Measurements from ENCODE around the gene MAGIX. TPM values are rescaled to one million over a fixed set of nuclear protein-coding genes. Genes with fewer than 3 reads are reported as not detected.
A peak's percentile ranks its signal among the peaks of the same experiment; 100 is the strongest.

Gene MAGIX
- total RNA-seq, 1 experiment from 2014 or later, result 1.2 TPM

- H3K9me3 Mint-ChIP-seq, result no peaks in the 10 kb centered on the region
These were observed 30.3 kb downstream of the MAGIX start for GRCh38 chrX:49192722-49193328.

GRCh38 chrX:49193542-49193964, 31.0 kb downstream of the MAGIX start:
- Mint-ChIP-seq H3K27ac (peak overlapping the region; percentile 71), H3K36me3 (no peaks in the 10 kb centered on the region), H3K27me3 (ENCODE audit: low read depth) (no peaks in the 10 kb centered on the region; the same call in 1 of the 2 replicates), H3K4me3 (no peak overlapping the region), H3K4me1 (peaks cover 27% of the 10 kb centered on the region), H3K9me3 (no peaks in the 10 kb centered on the region)
- ATAC-seq (no peak), DNase-seq (ENCODE audit: low spot score) (no peak)
- ChIA-PET POLR2A (interaction anchor here (1.2 kb wide), 1 partner anchor 75 kb away, joined by 4 read pairs; no protein-coding TSS in a partner anchor), CTCF (interaction anchor here (1.2 to 2.0 kb wide), 10 partner anchors 9 to 545 kb away, joined by 3 to 19 read pairs (median 10); partner anchors contain the start of gene PPP1R3F)
- TF ChIP-seq STAT6 (CRISPR knock-in tag; conservative IDR thresholded peaks at IDR 0.05; ENCODE audit: low read depth) (no peak), PRRX2 (CRISPR knock-in tag; IDR thresholded peaks at IDR 0.05) (no peak), MYBL2 (CRISPR knock-in tag; IDR thresholded peaks at IDR 0.05) (no peak), ATF6 (CRISPR knock-in tag; IDR thresholded peaks at IDR 0.05) (no peak), FOXP1 (CRISPR knock-in tag; IDR thresholded peaks at IDR 0.05; ENCODE audit: borderline replicate concordance) (no peak), NFYB (CRISPR knock-in tag; conservative IDR thresholded peaks at IDR 0.05; ENCODE audit: low read depth) (no peak), PRDM15 (CRISPR knock-in tag; IDR thresholded peaks at IDR 0.05) (no peak), ETV6 (CRISPR knock-in tag; IDR thresholded peaks at IDR 0.05) (no peak), CBFB (CRISPR knock-in tag; IDR thresholded peaks at IDR 0.05; ENCODE audit: low read depth) (no peak), FOXP4 (CRISPR knock-in tag; IDR thresholded peaks at IDR 0.05) (no peak), HMGXB4 (CRISPR knock-in tag; IDR thresholded peaks at IDR 0.05) (no peak)

More at GRCh38 chrX:49192722-49193328, 30.3 kb downstream of the MAGIX start:
- ChIA-PET CTCF (interaction anchor here (0.5 to 2.0 kb wide), 26 partner anchors 8 to 546 kb away, joined by 3 to 19 read pairs (median 4); partner anchors contain the start of genes CCDC22, PLP2 and PPP1R3F), POLR2A (interaction anchor here (1.2 kb wide), 1 partner anchor 76 kb away, joined by 4 read pairs; no protein-coding TSS in a partner anchor)
- Mint-ChIP-seq H3K4me1 (peaks cover 25% of the 10 kb centered on the region), H3K4me3 (peak overlapping the region; percentile 54), H3K27ac (peak overlapping the region; percentile 79; the same call in 1 of the 2 replicates), H3K27me3 (ENCODE audit: low read depth) (no peaks in the 10 kb centered on the region; the same call in 1 of the 2 replicates), H3K36me3 (no peaks in the 10 kb centered on the region)
- ATAC-seq (no peak), DNase-seq (ENCODE audit: low spot score) (peak; percentile 49)
- no peak for TF ChIP-seq E2F5 (CRISPR knock-in tag; IDR thresholded peaks at IDR 0.05)
- TF ChIP-seq CTCF (IDR thresholded peaks at IDR 0.05), result peak; percentile 40; the same call in 1 of the 2 replicates
- TF ChIP-seq JAZF1 (CRISPR knock-in tag; IDR thresholded peaks at IDR 0.05), result no peak
- no peak for TF ChIP-seq CREM (CRISPR knock-in tag; IDR thresholded peaks at IDR 0.05)
